Right forelimb (tissue), 1 donor: Measurements from ENCODE around the gene SKP2.
A peak's percentile ranks its signal among the peaks of the same experiment; 100 is the strongest.
"Not testable (repeated sequence)": the region's sequence is repeated elsewhere in the genome, so short reads cannot be mapped to it uniquely, and the experiment has no call there.

Source experiments
- DNase-seq: peaks from one replicate; pipeline ENCODE4 v3.0.0-alpha.2; 2018

The SKP2 gene

GRCh38 chr5:36158144-36158543 is 6.2 kb downstream of the SKP2 start:
- peak; percentile 57 for DNase-seq

GRCh38 chr5:36160617-36161016 is 8.7 kb downstream of the SKP2 start:
- DNase-seq = no peak

- DNase-seq = no peak
These were observed 9.4 kb downstream of the SKP2 start for GRCh38 chr5:36161361-36161760.

GRCh38 chr5:36162810-36163486 is 11.0 kb downstream of the SKP2 start:
- DNase-seq = no peak

GRCh38 chr5:36164461-36164860 is 12.6 kb downstream of the SKP2 start:
- no peak for DNase-seq

GRCh38 chr5:36168737-36169136 is 16.8 kb downstream of the SKP2 start:
- DNase-seq = no peak

GRCh38 chr5:36170832-36171424 is 19.0 kb downstream of the SKP2 start:
- DNase-seq = no peak

GRCh38 chr5:36172599-36172998 is 20.7 kb downstream of the SKP2 start:
- no peak for DNase-seq

- no peak for DNase-seq
These were observed 21.5 kb downstream of the SKP2 start for GRCh38 chr5:36173426-36173825.

- DNase-seq = no peak
These were observed 22.2 kb downstream of the SKP2 start for GRCh38 chr5:36174119-36174518.

- no peak for DNase-seq
These were observed 23.1 kb downstream of the SKP2 start for GRCh38 chr5:36175043-36175442.

GRCh38 chr5:36177154-36177553 is 25.2 kb downstream of the SKP2 start:
- DNase-seq = no peak

- no peak for DNase-seq
These were observed 26.0 kb downstream of the SKP2 start for GRCh38 chr5:36177715-36178523.

GRCh38 chr5:36178524-36178890 is 26.6 kb downstream of the SKP2 start:
- DNase-seq = no peak

- DNase-seq = no peak
These were observed 28.0 kb downstream of the SKP2 start for GRCh38 chr5:36179950-36180349.

GRCh38 chr5:36180556-36181350 is 28.8 kb downstream of the SKP2 start:
- DNase-seq = no peak

- no peak for DNase-seq
These were observed 29.9 kb downstream of the SKP2 start for GRCh38 chr5:36181774-36182173.

GRCh38 chr5:36184408-36184807 is 32.5 kb downstream of the SKP2 start:
- not testable (repeated sequence) for DNase-seq

GRCh38 chr5:36193746-36194145 is 41.8 kb downstream of the SKP2 start:
- DNase-seq = no peak

GRCh38 chr5:36198281-36198680 is 46.4 kb downstream of the SKP2 start:
- no peak for DNase-seq

- not testable (repeated sequence) for DNase-seq
These were observed 46.9 kb downstream of the SKP2 start for GRCh38 chr5:36198783-36199182.

- DNase-seq = no peak
These were observed 47.7 kb downstream of the SKP2 start for GRCh38 chr5:36199620-36200019.

- DNase-seq = no peak
These were observed 48.6 kb downstream of the SKP2 start for GRCh38 chr5:36200513-36200912.
